Measurements from ENCODE around the gene TAOK1.

TAOK1 gene

GRCh38 chr17:29577001-29577370, 186.8 kb downstream of the TAOK1 start:
- H3K27ac Mint-ChIP-seq, result no peak overlapping the region
- intact Hi-C loops (cut with micrococcal nuclease), result no loop called here
- peaks cover 25% of the 10 kb centered on the region for H3K4me1 Mint-ChIP-seq (ENCODE audit: low read depth)
- no peaks in the 10 kb centered on the region for H3K27me3 Mint-ChIP-seq
- H3K36me3 Mint-ChIP-seq (ENCODE audit: low read depth), result peaks cover 98% of the 10 kb centered on the region
- H3K4me3 Mint-ChIP-seq, result no peak overlapping the region
- no peaks in the 10 kb centered on the region for H3K9me3 Mint-ChIP-seq

- intact Hi-C loops (cut with micrococcal nuclease), result no loop called here
- Mint-ChIP-seq H3K36me3 (ENCODE audit: low read depth) (peaks cover 99% of the 10 kb centered on the region), H3K27me3 (no peaks in the 10 kb centered on the region), H3K27ac (no peak overlapping the region), H3K4me3 (no peak overlapping the region), H3K9me3 (no peaks in the 10 kb centered on the region), H3K4me1 (ENCODE audit: low read depth) (peaks cover 28% of the 10 kb centered on the region)
Measured at GRCh38 chr17:29577385-29578211, 187.4 kb downstream of the TAOK1 start.

- Mint-ChIP-seq H3K27ac (no peak overlapping the region), H3K4me3 (no peak overlapping the region), H3K4me1 (ENCODE audit: low read depth) (peaks cover 33% of the 10 kb centered on the region), H3K9me3 (no peaks in the 10 kb centered on the region), H3K27me3 (no peaks in the 10 kb centered on the region), H3K36me3 (ENCODE audit: low read depth) (peaks cover 100% of the 10 kb centered on the region)
- intact Hi-C loops (cut with micrococcal nuclease), result no loop called here
Measured at GRCh38 chr17:29578626-29579485, 188.7 kb downstream of the TAOK1 start.

- Mint-ChIP-seq H3K9me3 (no peaks in the 10 kb centered on the region), H3K27ac (no peak overlapping the region), H3K27me3 (no peaks in the 10 kb centered on the region), H3K4me3 (no peak overlapping the region), H3K36me3 (ENCODE audit: low read depth) (peaks cover 91% of the 10 kb centered on the region), H3K4me1 (ENCODE audit: low read depth) (peaks cover 37% of the 10 kb centered on the region)
- intact Hi-C loops (cut with micrococcal nuclease), result loop anchor here (1.0 kb wide), 1 partner anchor 12 kb away; no protein-coding TSS in a partner anchor
Measured at GRCh38 chr17:29579866-29580771, 190.0 kb downstream of the TAOK1 start.

- no peak overlapping the region for H3K27ac Mint-ChIP-seq
- no peak overlapping the region for H3K4me3 Mint-ChIP-seq
- no peaks in the 10 kb centered on the region for H3K27me3 Mint-ChIP-seq
- peaks cover 51% of the 10 kb centered on the region for H3K4me1 Mint-ChIP-seq (ENCODE audit: low read depth)
- intact Hi-C loops (cut with micrococcal nuclease), result no loop called here
- peaks cover 75% of the 10 kb centered on the region for H3K36me3 Mint-ChIP-seq (ENCODE audit: low read depth)
- H3K9me3 Mint-ChIP-seq, result no peaks in the 10 kb centered on the region
Measured at GRCh38 chr17:29581583-29582253, 191.6 kb downstream of the TAOK1 start.

GRCh38 chr17:29582254-29582765, 192.1 kb downstream of the TAOK1 start:
- peaks cover 69% of the 10 kb centered on the region for H3K36me3 Mint-ChIP-seq (ENCODE audit: low read depth)
- H3K27me3 Mint-ChIP-seq, result no peaks in the 10 kb centered on the region
- H3K27ac Mint-ChIP-seq, result no peak overlapping the region
- H3K4me3 Mint-ChIP-seq, result no peak overlapping the region
- no peaks in the 10 kb centered on the region for H3K9me3 Mint-ChIP-seq
- H3K4me1 Mint-ChIP-seq (ENCODE audit: low read depth), result peaks cover 57% of the 10 kb centered on the region
- intact Hi-C loops (cut with micrococcal nuclease), result no loop called here

- no peak overlapping the region for H3K4me3 Mint-ChIP-seq
- H3K4me1 Mint-ChIP-seq (ENCODE audit: low read depth), result peaks cover 61% of the 10 kb centered on the region
- intact Hi-C loops (cut with micrococcal nuclease), result no loop called here
- H3K9me3 Mint-ChIP-seq, result no peaks in the 10 kb centered on the region
- peaks cover 64% of the 10 kb centered on the region for H3K36me3 Mint-ChIP-seq (ENCODE audit: low read depth)
- H3K27me3 Mint-ChIP-seq, result no peaks in the 10 kb centered on the region
- no peak overlapping the region for H3K27ac Mint-ChIP-seq
Measured at GRCh38 chr17:29582772-29583171, 192.6 kb downstream of the TAOK1 start.

GRCh38 chr17:29583324-29584248, 193.4 kb downstream of the TAOK1 start:
- no peaks in the 10 kb centered on the region for H3K27me3 Mint-ChIP-seq
- intact Hi-C loops (cut with micrococcal nuclease), result no loop called here
- H3K27ac Mint-ChIP-seq, result peak overlapping the region; percentile 81
- no peak overlapping the region for H3K4me3 Mint-ChIP-seq
- no peaks in the 10 kb centered on the region for H3K9me3 Mint-ChIP-seq
- H3K4me1 Mint-ChIP-seq (ENCODE audit: low read depth), result peaks cover 68% of the 10 kb centered on the region
- H3K36me3 Mint-ChIP-seq (ENCODE audit: low read depth), result peaks cover 62% of the 10 kb centered on the region

GRCh38 chr17:29584452-29585079, 194.4 kb downstream of the TAOK1 start:
- H3K4me1 Mint-ChIP-seq (ENCODE audit: low read depth), result peaks cover 69% of the 10 kb centered on the region

GRCh38 chr17:29585080-29585751, 195.1 kb downstream of the TAOK1 start:
- H3K27me3 Mint-ChIP-seq, result no peaks in the 10 kb centered on the region
- peaks cover 49% of the 10 kb centered on the region for H3K36me3 Mint-ChIP-seq (ENCODE audit: low read depth)
- intact Hi-C loops (cut with micrococcal nuclease), result no loop called here
- peaks cover 70% of the 10 kb centered on the region for H3K4me1 Mint-ChIP-seq (ENCODE audit: low read depth)
- H3K4me3 Mint-ChIP-seq, result peak overlapping the region; percentile 67
- H3K9me3 Mint-ChIP-seq, result no peaks in the 10 kb centered on the region
- H3K27ac Mint-ChIP-seq, result peak overlapping the region; percentile 81

More at GRCh38 chr17:29584452-29585079, 194.4 kb downstream of the TAOK1 start:
- no peaks in the 10 kb centered on the region for H3K9me3 Mint-ChIP-seq
- peak overlapping the region; percentile 67 for H3K4me3 Mint-ChIP-seq
- peaks cover 56% of the 10 kb centered on the region for H3K36me3 Mint-ChIP-seq (ENCODE audit: low read depth)
- intact Hi-C loops (cut with micrococcal nuclease), result no loop called here
- H3K27me3 Mint-ChIP-seq, result no peaks in the 10 kb centered on the region
- peak overlapping the region; percentile 81 for H3K27ac Mint-ChIP-seq

- peak overlapping the region; percentile 45 for H3K27ac Mint-ChIP-seq
- peaks cover 33% of the 10 kb centered on the region for H3K36me3 Mint-ChIP-seq (ENCODE audit: low read depth)
- peaks cover 8% of the 10 kb centered on the region for H3K27me3 Mint-ChIP-seq
- intact Hi-C loops (cut with micrococcal nuclease), result no loop called here
- H3K4me1 Mint-ChIP-seq (ENCODE audit: low read depth), result peaks cover 82% of the 10 kb centered on the region
- no peaks in the 10 kb centered on the region for H3K9me3 Mint-ChIP-seq
- peak overlapping the region; percentile 86 for H3K4me3 Mint-ChIP-seq
Measured at GRCh38 chr17:29586676-29587469, 196.7 kb downstream of the TAOK1 start.

All from dendritic cell treated with granulocyte-macrophage colony-stimulating factor and Interleukin-4, amounts not matched to agents 40 ng/mL and 50 ng/mL, for 4 days (primary cell).